Activated CD8-positive, alpha-beta T cell treated with anti-CD3 and anti-CD28 coated beads for 36 hours (primary cell): ENCODE measurements around the gene HACD3. TPM values are rescaled to one million over a fixed set of nuclear protein-coding genes. Genes with fewer than 3 reads are reported as not detected.

ENCODE experiments used
- ATAC-seq: fragments of 200-7000 bp; cut with Tn5 transposase; one replicate; pipeline ENCODE4 v1.10.0; 2021; ENCODE audit warnings: mild to moderate bottlenecking, moderate library complexity
- CTCF ChIA-PET: fragments of 350-600 bp; sonication (Branson Sonifier 250); formaldehyde crosslinking; loops from one replicate; lab custom pipeline; 2021; ENCODE audit warnings: antibody characterized with exemption; lab: Charles Lee
- POLR2A ChIA-PET: fragments of 350-600 bp; sonication (Branson Sonifier 250); formaldehyde crosslinking; loops from one replicate; lab custom pipeline; 2021; ENCODE audit warnings: antibody characterized with exemption; lab: Charles Lee
- DNase-seq: peaks from one replicate; pipeline ENCODE4 v3.0.0-alpha.2; 2020
- H3K27ac Mint-ChIP-seq: one replicate; pipeline ENCODE4 v1.8.0; 2021; ENCODE audit warnings: mild to moderate bottlenecking, mixed read lengths
- H3K27me3 Mint-ChIP-seq: one replicate; pipeline ENCODE4 v1.8.0; 2021; ENCODE audit warnings: mixed read lengths
- H3K36me3 Mint-ChIP-seq: one replicate; pipeline ENCODE4 v1.8.0; 2021; ENCODE audit warnings: low read depth, mixed read lengths
- H3K4me1 Mint-ChIP-seq: one replicate; pipeline ENCODE4 v1.8.0; 2021; ENCODE audit warnings: low read depth, mixed read lengths
- H3K4me3 Mint-ChIP-seq: one replicate; pipeline ENCODE4 v1.8.0; 2021; ENCODE audit warnings: mild to moderate bottlenecking, moderate library complexity, mixed read lengths
- H3K9me3 Mint-ChIP-seq: one replicate; pipeline ENCODE4 v1.8.0; 2021; ENCODE audit warnings: mixed read lengths
- intact Hi-C: fragments of 100-400 bp; cut with micrococcal nuclease; formaldehyde crosslinking; loops from one replicate; pipeline ENCODE4 v1.10.0; 2022
- total RNA-seq, 2 experiments: library from RNA; stranded (reverse); gene quantifications; one replicate each; pipeline ENCODE4 v1.2.3, GENCODE V29; 2021
- TF ChIP-seq, protein P1 (sequence below): fragments of 200-600 bp; IDR thresholded peaks from one replicate; pipeline ENCODE4 v1.8.0; 2022; ENCODE audit warnings: antibody characterized with exemption, mild to moderate bottlenecking

The HACD3 gene
- total RNA-seq, 2 experiments from 2014 or later, result 30.2 to 32.5 TPM

DNA sequence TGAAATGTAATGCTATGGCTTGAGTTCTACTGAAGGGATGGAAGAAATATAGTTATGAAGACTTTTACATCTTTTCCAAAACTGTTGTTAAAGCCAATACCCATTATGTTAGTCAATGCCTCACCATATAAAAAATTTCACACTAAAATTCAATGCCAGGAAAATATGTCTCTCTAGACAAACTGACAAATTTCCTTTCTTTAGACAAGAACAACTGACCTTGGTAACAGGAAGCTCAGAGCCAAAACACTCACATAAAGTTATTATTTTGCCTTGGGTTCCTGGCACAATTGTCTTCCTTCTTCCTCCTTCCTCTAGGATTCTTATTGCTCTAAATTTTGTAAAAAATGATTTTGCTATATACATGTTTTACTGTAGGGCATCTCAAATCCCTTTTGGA lies 54.0 kb downstream of the HACD3 start:
- DNase-seq (no peak), ATAC-seq (no peak)
- no peaks in the 10 kb centered on the region for H3K9me3 Mint-ChIP-seq
- H3K36me3 Mint-ChIP-seq, result peaks cover 55% of the 10 kb centered on the region
- intact Hi-C loops, result no loop called here
- TF ChIP-seq, protein P1, sequence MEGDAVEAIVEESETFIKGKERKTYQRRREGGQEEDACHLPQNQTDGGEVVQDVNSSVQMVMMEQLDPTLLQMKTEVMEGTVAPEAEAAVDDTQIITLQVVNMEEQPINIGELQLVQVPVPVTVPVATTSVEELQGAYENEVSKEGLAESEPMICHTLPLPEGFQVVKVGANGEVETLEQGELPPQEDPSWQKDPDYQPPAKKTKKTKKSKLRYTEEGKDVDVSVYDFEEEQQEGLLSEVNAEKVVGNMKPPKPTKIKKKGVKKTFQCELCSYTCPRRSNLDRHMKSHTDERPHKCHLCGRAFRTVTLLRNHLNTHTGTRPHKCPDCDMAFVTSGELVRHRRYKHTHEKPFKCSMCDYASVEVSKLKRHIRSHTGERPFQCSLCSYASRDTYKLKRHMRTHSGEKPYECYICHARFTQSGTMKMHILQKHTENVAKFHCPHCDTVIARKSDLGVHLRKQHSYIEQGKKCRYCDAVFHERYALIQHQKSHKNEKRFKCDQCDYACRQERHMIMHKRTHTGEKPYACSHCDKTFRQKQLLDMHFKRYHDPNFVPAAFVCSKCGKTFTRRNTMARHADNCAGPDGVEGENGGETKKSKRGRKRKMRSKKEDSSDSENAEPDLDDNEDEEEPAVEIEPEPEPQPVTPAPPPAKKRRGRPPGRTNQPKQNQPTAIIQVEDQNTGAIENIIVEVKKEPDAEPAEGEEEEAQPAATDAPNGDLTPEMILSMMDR, result no peak
- peak overlapping the region; percentile 66 for H3K27ac Mint-ChIP-seq
- POLR2A ChIA-PET, result interaction anchor here (1.0 kb wide), 1 partner anchor 10 kb away, joined by 3 read pairs; no protein-coding TSS in a partner anchor
- H3K27me3 Mint-ChIP-seq, result no peaks in the 10 kb centered on the region
- CTCF ChIA-PET, result no interaction called here
- peaks cover 29% of the 10 kb centered on the region for H3K4me1 Mint-ChIP-seq
- H3K4me3 Mint-ChIP-seq, result no peak overlapping the region

DNA sequence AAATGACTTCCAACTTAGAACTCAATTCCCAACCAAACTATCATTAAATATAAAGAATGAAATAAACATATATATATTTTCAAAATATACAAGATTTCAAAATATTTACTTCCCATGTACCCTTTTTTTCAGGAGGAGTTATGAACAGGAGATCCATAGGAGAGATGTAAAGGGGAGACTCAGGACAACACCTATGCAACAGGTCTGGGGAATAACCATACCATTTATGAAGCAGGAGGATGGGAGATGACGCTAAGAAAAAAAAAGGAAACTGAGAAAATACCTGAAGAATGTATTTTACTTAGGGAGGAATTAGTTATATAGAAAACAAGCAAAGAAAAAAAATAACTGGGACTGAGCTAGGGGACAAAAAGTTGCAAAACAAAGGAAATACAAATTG lies 56.8 kb downstream of the HACD3 start:
- Mint-ChIP-seq H3K36me3 (peaks cover 57% of the 10 kb centered on the region), H3K9me3 (no peaks in the 10 kb centered on the region), H3K4me1 (peaks cover 29% of the 10 kb centered on the region), H3K27ac (no peak overlapping the region), H3K4me3 (no peak overlapping the region), H3K27me3 (no peaks in the 10 kb centered on the region)
- POLR2A ChIA-PET, result no interaction called here
- CTCF ChIA-PET, result no interaction called here
- TF ChIP-seq, protein P1, result no peak
- intact Hi-C loops, result no loop called here
- no peak for ATAC-seq
- no peak for DNase-seq

DNA sequence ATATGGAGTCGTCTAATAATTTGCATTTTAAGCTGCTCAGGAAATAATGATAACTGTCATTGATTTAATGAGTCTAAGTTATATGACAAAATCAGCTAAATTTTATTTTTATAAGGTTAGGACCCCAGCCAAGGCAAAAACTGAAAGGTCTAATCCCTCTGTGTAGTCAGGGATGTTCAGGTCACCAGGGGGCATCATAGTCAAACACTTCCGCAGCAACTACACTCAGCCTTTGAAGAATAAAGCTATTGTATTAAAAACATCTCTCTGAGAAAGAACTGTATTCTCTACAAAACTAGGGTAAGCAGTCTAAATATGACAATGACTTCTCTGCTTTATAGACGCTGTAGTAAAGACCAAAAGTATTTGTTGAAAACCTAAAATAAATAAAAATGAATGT lies 65.7 kb downstream of the HACD3 start:
- H3K27ac Mint-ChIP-seq, result no peak overlapping the region
- TF ChIP-seq, protein P1, result no peak
- ATAC-seq, result no peak
- intact Hi-C loops, result no loop called here
- peaks cover 3% of the 10 kb centered on the region for H3K4me1 Mint-ChIP-seq
- ChIA-PET POLR2A (interaction anchor here (1.3 to 1.6 kb wide), 3 partner anchors 11 to 41 kb away, joined by 3 to 5 read pairs (median 4); partner anchors contain the start of gene INTS14), CTCF (interaction anchor here (1.1 to 1.8 kb wide), 4 partner anchors 8 to 692 kb away, joined by 3 to 7 read pairs (median 3); no protein-coding TSS in a partner anchor)
- H3K9me3 Mint-ChIP-seq, result no peaks in the 10 kb centered on the region
- DNase-seq, result peak; percentile 23
- H3K4me3 Mint-ChIP-seq, result no peak overlapping the region
- no peaks in the 10 kb centered on the region for H3K27me3 Mint-ChIP-seq
- peaks cover 38% of the 10 kb centered on the region for H3K36me3 Mint-ChIP-seq

DNA sequence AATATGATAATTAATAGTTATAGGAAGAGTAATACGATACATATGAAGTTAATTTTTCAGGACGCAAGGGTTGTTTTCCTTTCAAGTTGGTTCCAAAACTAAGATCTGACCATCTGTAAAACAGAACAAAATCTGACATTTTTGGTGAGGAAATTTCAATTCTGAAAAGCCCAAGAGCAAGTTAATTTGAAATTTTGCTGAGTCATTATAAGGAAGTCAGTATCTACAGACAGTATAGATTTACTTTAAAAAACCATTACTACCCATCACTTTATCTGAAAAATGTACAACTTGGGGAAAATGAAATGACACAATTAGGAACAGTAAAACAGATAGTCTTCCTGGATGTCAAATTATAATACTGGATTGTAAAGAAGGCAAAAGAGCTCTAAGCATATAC lies 68.2 kb downstream of the HACD3 start:
- Mint-ChIP-seq H3K9me3 (no peaks in the 10 kb centered on the region), H3K27me3 (no peaks in the 10 kb centered on the region), H3K27ac (peak overlapping the region; percentile 69), H3K4me3 (no peak overlapping the region), H3K36me3 (peaks cover 29% of the 10 kb centered on the region), H3K4me1 (peaks cover 3% of the 10 kb centered on the region)
- ChIA-PET CTCF (no interaction called here), POLR2A (interaction anchor here (1.0 kb wide), 1 partner anchor 13 kb away, joined by 3 read pairs; the partner anchor contains the start of gene INTS14)
- no peak for DNase-seq
- ATAC-seq, result no peak
- TF ChIP-seq, protein P1, result no peak
- intact Hi-C loops, result no loop called here

DNA sequence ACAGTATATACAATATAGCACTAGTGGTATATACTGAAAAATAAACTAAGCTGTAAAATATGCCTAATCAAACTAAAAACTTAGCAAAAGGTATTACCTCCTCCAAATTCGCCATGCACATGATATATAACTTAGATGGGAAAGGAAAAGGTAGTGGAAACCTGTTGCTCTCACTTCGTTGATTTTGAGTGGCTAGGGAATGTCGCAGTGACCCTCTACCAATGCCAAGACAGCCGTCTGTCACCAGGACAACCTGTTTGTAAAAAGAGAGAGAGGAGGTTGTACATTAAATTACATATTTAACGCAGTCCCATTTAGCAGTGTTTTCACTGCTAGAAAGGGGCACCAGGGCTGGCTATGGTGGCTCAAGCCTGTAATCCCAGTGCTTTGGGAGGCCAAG lies 69.4 kb downstream of the HACD3 start:
- ATAC-seq (no peak), DNase-seq (no peak)
- H3K4me1 Mint-ChIP-seq, result peaks cover 3% of the 10 kb centered on the region
- no peaks in the 10 kb centered on the region for H3K9me3 Mint-ChIP-seq
- CTCF ChIA-PET, result no interaction called here
- intact Hi-C loops, result no loop called here
- no peaks in the 10 kb centered on the region for H3K27me3 Mint-ChIP-seq
- peaks cover 24% of the 10 kb centered on the region for H3K36me3 Mint-ChIP-seq
- no peak overlapping the region for H3K27ac Mint-ChIP-seq
- POLR2A ChIA-PET, result interaction anchor here (0.7 kb wide), 1 partner anchor 206 kb away, joined by 3 read pairs; no protein-coding TSS in a partner anchor
- TF ChIP-seq, protein P1, result no peak
- no peak overlapping the region for H3K4me3 Mint-ChIP-seq
